Testis (tissue), 3 donors: Measurements from ENCODE around the gene SMG6. TPM values are rescaled to one million over a fixed set of nuclear protein-coding genes. Genes with fewer than 3 reads are reported as not detected.
A peak's percentile ranks its signal among the peaks of the same experiment; 100 is the strongest.

Experiments
- DNase-seq: peaks from one replicate; pipeline ENCODE4 v3.0.0-alpha.2; 2019
- H3K27ac ChIP-seq, 2 donors: fragments of 200-600 bp; sonication (generic); one replicate each; pipeline ENCODE4 v1.5.1; 2019
- H3K27me3 ChIP-seq: fragments of 200-600 bp; sonication (generic); one replicate; pipeline ENCODE4 v1.5.1; 2019
- H3K36me3 ChIP-seq: fragments of 200-600 bp; sonication (generic); one replicate; pipeline ENCODE4 v1.5.1; 2017; ENCODE audit warnings: low read depth; ENCODE audit errors: missing control alignments
- H3K4me1 ChIP-seq: fragments of 200-600 bp; sonication (generic); one replicate; pipeline ENCODE4 v1.5.1; 2019
- H3K4me3 ChIP-seq, 2 donors: fragments of 200-600 bp; sonication (generic); one replicate each; pipeline ENCODE4 v1.5.1; 2017 to 2019
- H3K9me3 ChIP-seq: fragments of 200-600 bp; sonication (generic); one replicate; pipeline ENCODE4 v1.5.1; 2017
- POLR2A ChIP-seq: fragments of 450-650 bp; IDR thresholded peaks from one replicate; pipeline ENCODE4 v1.6.1; 2017; ENCODE audit warnings: antibody characterized with exemption, mild to moderate bottlenecking, moderate library complexity
- WGBS, 2 donors: methylation state at CpG; one replicate each; pipeline ENCODE4 v1.1.5; 2018; 5-methylcytosine and 5-hydroxymethylcytosine counted together
- intact Hi-C: fragments of 100-400 bp; cut with DNase I; formaldehyde crosslinking; loops from one replicate; pipeline ENCODE4 v1.15.1; 2023; ENCODE audit warnings: low total_unique reads
- polyA plus RNA-seq: library from polyadenylated mRNA; stranded (reverse); fragments of 350-450 nt; fragmentation: Illumina TruSeq; extraction: RNeasy Lipid Tissue Mini Kit (QIAGEN cat#74804); gene quantifications from one replicate; pipeline ENCODE4 v1.2.3, GENCODE V29; 2014; ENCODE audit warnings: low read depth, low replicate concordance; ENCODE audit not compliant: insufficient read depth
- total RNA-seq, 2 donors: library from RNA; depleted of rRNA; stranded (reverse); fragments of >200 nt; gene quantifications; one replicate each; pipeline ENCODE4 v1.2.3, GENCODE V29; 2016
- TF ChIP-seq, protein P1 (sequence below), 3 experiments: fragments of 450-650 bp in 2 of 3; fragments of 200-600 bp in 1 of 3; sonication (generic) in 1 of 3; IDR thresholded peaks; one replicate each; pipeline ENCODE4 v1.5.1; 2016 to 2019; ENCODE audit warnings: antibody characterized with exemption in 3 of 3, mild to moderate bottlenecking in 2 of 3, moderate library complexity in 1 of 3

The SMG6 gene
- total and polyA plus RNA-seq, 3 donors from 2014 or later = 68.7 to 86.5 (median 80.6) TPM

DNA sequence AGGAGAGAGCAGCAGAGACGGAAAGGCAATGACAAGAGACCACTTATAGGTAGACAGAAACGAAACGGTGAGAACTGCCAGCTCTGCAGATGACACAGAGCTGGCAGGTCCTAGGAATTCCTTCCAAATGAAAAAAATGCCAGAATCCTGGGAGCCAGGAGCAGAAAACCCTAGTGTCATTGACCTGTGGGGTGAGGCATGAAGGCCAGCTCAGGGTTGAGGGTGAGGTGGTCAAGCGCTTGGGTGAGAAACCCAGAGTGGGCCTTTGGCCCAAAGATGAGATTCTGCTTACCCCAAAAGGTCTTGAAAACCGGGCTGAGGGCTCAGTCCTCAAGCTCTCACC lies 239.5 kb downstream of the SMG6 start:
- Histone ChIP-seq H3K27ac (peak overlapping the region; percentile 53 to 92), H3K4me1 (peaks cover 79% of the 10 kb centered on the region), H3K4me3 (no peak overlapping the region), H3K27me3 (no peaks in the 10 kb centered on the region), H3K9me3 (no peaks in the 10 kb centered on the region), H3K36me3 (no peaks in the 10 kb centered on the region)
- WGBS, 2 donors = 59 to 63% methylated on average over 5 of the region's 5 CpGs
- intact Hi-C loops = no loop called here
- DNase-seq = no peak
- TF ChIP-seq, protein P1, sequence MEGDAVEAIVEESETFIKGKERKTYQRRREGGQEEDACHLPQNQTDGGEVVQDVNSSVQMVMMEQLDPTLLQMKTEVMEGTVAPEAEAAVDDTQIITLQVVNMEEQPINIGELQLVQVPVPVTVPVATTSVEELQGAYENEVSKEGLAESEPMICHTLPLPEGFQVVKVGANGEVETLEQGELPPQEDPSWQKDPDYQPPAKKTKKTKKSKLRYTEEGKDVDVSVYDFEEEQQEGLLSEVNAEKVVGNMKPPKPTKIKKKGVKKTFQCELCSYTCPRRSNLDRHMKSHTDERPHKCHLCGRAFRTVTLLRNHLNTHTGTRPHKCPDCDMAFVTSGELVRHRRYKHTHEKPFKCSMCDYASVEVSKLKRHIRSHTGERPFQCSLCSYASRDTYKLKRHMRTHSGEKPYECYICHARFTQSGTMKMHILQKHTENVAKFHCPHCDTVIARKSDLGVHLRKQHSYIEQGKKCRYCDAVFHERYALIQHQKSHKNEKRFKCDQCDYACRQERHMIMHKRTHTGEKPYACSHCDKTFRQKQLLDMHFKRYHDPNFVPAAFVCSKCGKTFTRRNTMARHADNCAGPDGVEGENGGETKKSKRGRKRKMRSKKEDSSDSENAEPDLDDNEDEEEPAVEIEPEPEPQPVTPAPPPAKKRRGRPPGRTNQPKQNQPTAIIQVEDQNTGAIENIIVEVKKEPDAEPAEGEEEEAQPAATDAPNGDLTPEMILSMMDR (IDR thresholded peaks at IDR 0.05) = no peak
- TF ChIP-seq POLR2A = no peak

- TF ChIP-seq POLR2A = no peak
- TF ChIP-seq, protein P1 (IDR thresholded peaks at IDR 0.05) = no peak
- Histone ChIP-seq H3K9me3 (no peaks in the 10 kb centered on the region), H3K4me3 (no peak overlapping the region), H3K27me3 (no peaks in the 10 kb centered on the region), H3K27ac (peak overlapping the region; percentile 75 to 92), H3K36me3 (no peaks in the 10 kb centered on the region), H3K4me1 (peaks cover 80% of the 10 kb centered on the region)
- no peak for DNase-seq
- WGBS, 2 donors = 61 to 66% methylated on average over 16 of the region's 16 CpGs
- intact Hi-C loops = no loop called here
Measured at GRCh38 chr17:2063261-2064146, 240.1 kb downstream of the SMG6 start.

- intact Hi-C loops = no loop called here
- Histone ChIP-seq H3K9me3 (no peaks in the 10 kb centered on the region), H3K27me3 (no peaks in the 10 kb centered on the region), H3K4me1 (peaks cover 72% of the 10 kb centered on the region), H3K4me3 (no peak overlapping the region), H3K27ac (peak overlapping the region; percentile 75 to 92), H3K36me3 (no peaks in the 10 kb centered on the region)
- 46 to 52% methylated on average over 9 to 11 of the region's 11 CpGs for WGBS, 2 donors
- DNase-seq = no peak
- TF ChIP-seq, protein P1 (IDR thresholded peaks at IDR 0.05) = no peak
- no peak for TF ChIP-seq POLR2A
Measured at GRCh38 chr17:2062571-2063183, 240.9 kb downstream of the SMG6 start.

GRCh38 chr17:2061441-2061958 lies 242.1 kb downstream of the SMG6 start:
- H3K9me3 ChIP-seq = no peaks in the 10 kb centered on the region
- TF ChIP-seq, protein P1 (IDR thresholded peaks at IDR 0.05) = no peak
- H3K36me3 ChIP-seq = no peaks in the 10 kb centered on the region
- H3K27me3 ChIP-seq = no peaks in the 10 kb centered on the region
- intact Hi-C loops = no loop called here
- peak overlapping the region; percentile 75 to 92 for H3K27ac ChIP-seq
- no peak for DNase-seq
- H3K4me3 ChIP-seq = no peak overlapping the region
- 71 to 80% methylated on average over 6 to 17 of the region's 17 CpGs for WGBS, 2 donors
- H3K4me1 ChIP-seq = peaks cover 60% of the 10 kb centered on the region
